Endothelial cell of umbilical vein (primary cell): ENCODE measurements around the gene EMC9. TPM values are rescaled to one million over a fixed set of nuclear protein-coding genes. Genes with fewer than 3 reads are reported as not detected.

Source experiments
- BruUV-seq: library from RNA; stranded (reverse); fragments of 400-500 nt; replicated peaks from 2 replicates; lab custom pipeline; 2021; lab: Mats Ljungman, UMichigan
- CTCF ChIA-PET: fragments of 300-600, 350-600 bp; sonication (Branson Sonifier 250); formaldehyde crosslinking; loops from one replicate; lab custom pipeline; 2021; ENCODE audit warnings: antibody characterized with exemption, inconsistent platforms; lab: Charles Lee
- POLR2A ChIA-PET: fragments of 300-600, 350-600 bp; sonication (Branson Sonifier 250); formaldehyde crosslinking; loops from one replicate; lab custom pipeline; 2021; ENCODE audit warnings: antibody characterized with exemption, inconsistent platforms; lab: Charles Lee
- DNase-seq: peaks from one replicate; pipeline ENCODE4 v3.0.0-alpha.2; 2011; ENCODE audit warnings: low read depth, low spot score
- FAIRE-seq: peaks from 2 replicates; lab custom pipeline; 2011; peaks lifted over from hg19 to GRCh38; lab: Jason Lieb, UNC
- H2AFZ ChIP-seq: 2 replicates; pipeline ENCODE4 v1.6.0; 2012; ENCODE audit warnings: low read depth, low read length, control low read depth, inconsistent platforms
- H3K27ac ChIP-seq: 2 replicates; pipeline ENCODE4 v1.5.1; 2011; ENCODE audit warnings: low read depth, mild to moderate bottlenecking, control low read depth, low read length, moderate library complexity; ENCODE audit not compliant: insufficient read depth
- H3K27me3 ChIP-seq, 2 experiments: 2 replicates each; pipeline versions ENCODE4 v1.6.0 to v1.6.1; 2011; ENCODE audit warnings: low read length in 2 of 2, mixed read lengths in 1 of 2; ENCODE audit not compliant: control insufficient read depth in 2 of 2, insufficient read depth in 2 of 2
- H3K36me3 ChIP-seq, 2 experiments: 2 replicates in 1 of 2; 3 replicates in 1 of 2; pipeline ENCODE4 v1.5.1; 2011; ENCODE audit warnings: low read length in 2 of 2, mild to moderate bottlenecking in 1 of 2, moderate library complexity in 1 of 2; ENCODE audit not compliant: control insufficient read depth in 2 of 2, insufficient read depth in 2 of 2; ENCODE audit errors: extremely low read depth in 1 of 2
- H3K4me1 ChIP-seq: 3 replicates; pipeline ENCODE4 v1.5.1; 2011; ENCODE audit warnings: mild to moderate bottlenecking, low read length; ENCODE audit not compliant: control insufficient read depth, insufficient read depth; ENCODE audit errors: extremely low read depth
- H3K4me2 ChIP-seq: 2 replicates; pipeline ENCODE4 v1.6.1; 2011; ENCODE audit warnings: low read length, control low read depth, mixed read lengths; ENCODE audit not compliant: insufficient read depth
- H3K4me3 ChIP-seq, 3 experiments: fragments of 200-600 bp in 1 of 3; sonication (generic), shearing (Covaris generic) in 1 of 3; replicated peaks in 1 of 3; 2 replicates each; pipeline ENCODE4 v1.5.1; 2011 to 2016; ENCODE audit warnings: control low read depth in 3 of 3, low read length in 3 of 3, mild to moderate bottlenecking in 2 of 3, inconsistent platforms in 1 of 3, low read depth in 1 of 3, moderate library complexity in 1 of 3; ENCODE audit not compliant: insufficient read depth in 1 of 3
- H3K79me2 ChIP-seq: 2 replicates; pipeline ENCODE4 v1.6.0; 2012; ENCODE audit warnings: low read length, inconsistent platforms; ENCODE audit not compliant: control insufficient read depth, insufficient read depth
- H3K9ac ChIP-seq: replicated peaks from 2 replicates; pipeline ENCODE3; 2011; ENCODE audit warnings: low read length, control low read depth; ENCODE audit not compliant: insufficient read depth; ENCODE audit errors: extremely low read depth
- H3K9me1 ChIP-seq: replicated peaks from 3 replicates; pipeline ENCODE4 v1.6.0; 2011; ENCODE audit warnings: mild to moderate bottlenecking, low read length; ENCODE audit not compliant: control insufficient read depth, insufficient read depth; ENCODE audit errors: extremely low read depth
- H3K9me3 ChIP-seq: replicated peaks from 2 replicates; pipeline ENCODE4 v1.5.1; 2012; ENCODE audit warnings: low read length, inconsistent platforms; ENCODE audit not compliant: control insufficient read depth, insufficient read depth
- H4K20me1 ChIP-seq: replicated peaks from 2 replicates; pipeline ENCODE3; 2011; ENCODE audit warnings: mild to moderate bottlenecking, low read length; ENCODE audit not compliant: control insufficient read depth, insufficient read depth; ENCODE audit errors: extremely low read depth
- CTCF ChIP-seq, 2 donors: IDR thresholded peaks; 1 replicate in 1 of 2; 2 replicates in 1 of 2; pipeline ENCODE4 v1.5.1; 2011; ENCODE audit warnings: low read length in 2 of 2, mild to moderate bottlenecking in 2 of 2, moderate library complexity in 2 of 2, control low read depth in 1 of 2, inconsistent platforms in 1 of 2, low read depth in 1 of 2; ENCODE audit not compliant: insufficient read depth in 1 of 2; ENCODE audit errors: extremely low read depth in 1 of 2
- EZH2 ChIP-seq: IDR thresholded peaks from 2 replicates; pipeline ENCODE4 v1.6.1; 2012; ENCODE audit warnings: borderline replicate concordance, low read depth, mild to moderate bottlenecking, moderate library complexity, low read length, inconsistent platforms; ENCODE audit not compliant: severe bottlenecking
- GATA2 ChIP-seq: IDR thresholded peaks from 2 replicates; pipeline ENCODE4 v1.7.0; 2011; ENCODE audit warnings: low read depth, mild to moderate bottlenecking, moderate library complexity, mixed read lengths, low read length; ENCODE audit not compliant: insufficient read length, insufficient read depth
- JUN ChIP-seq: IDR thresholded peaks from 2 replicates; pipeline ENCODE4 v1.6.1; 2011; ENCODE audit warnings: borderline replicate concordance, low read depth; ENCODE audit not compliant: insufficient read length, insufficient read depth
- MAX ChIP-seq: IDR thresholded peaks from 2 replicates; pipeline ENCODE4 v1.6.1; 2011; ENCODE audit not compliant: insufficient read depth, insufficient read length
- MYC ChIP-seq: IDR thresholded peaks from one replicate; pipeline ENCODE4 v1.6.1; 2011; ENCODE audit warnings: mild to moderate bottlenecking, low read depth, low read length
- POLR2A ChIP-seq: IDR thresholded peaks from 2 replicates; pipeline ENCODE4 v1.6.1; 2012; ENCODE audit warnings: low read depth, mild to moderate bottlenecking, control low read depth, low read length
- POLR2AphosphoS5 ChIP-seq: IDR thresholded peaks from 2 replicates; pipeline ENCODE4 v1.6.1; 2012; ENCODE audit warnings: low read depth, mild to moderate bottlenecking, control low read depth, low read length, moderate library complexity; ENCODE audit not compliant: insufficient read depth
- dilution Hi-C: fragments of 300-500 bp; cut with MboI; formaldehyde crosslinking; loops from one replicate; pipeline ENCODE4 v1.15.0; 2019; ENCODE audit warnings: low sequenced_read_pairs; ENCODE audit not compliant: extremely low pct_ligation_motif_present
- intact Hi-C: fragments of 100-400 bp; cut with micrococcal nuclease; formaldehyde crosslinking; loops from one replicate; pipeline ENCODE4 v1.10.0; 2022
- polyA plus RNA-seq, 4 experiments: library from polyadenylated mRNA; depleted of rRNA in 3 of 4; stranded (reverse) in 3 of 4; unstranded in 1 of 4; fragments of >200 nt; gene quantifications; 2 replicates each; pipeline versions ENCODE4 v1.2.1 to v1.2.3, GENCODE V29; 2011 to 2012; ENCODE audit warnings: missing spikeins in 1 of 4
- total RNA-seq: library from RNA; stranded (reverse); gene quantifications from 2 replicates; pipeline ENCODE4 v1.2.3, GENCODE V29; 2021

EMC9 gene
- total and polyA plus RNA-seq, 2 donors (not counting 3 experiments of a cell fraction or from before 2014, with no cell fraction given), result 21.8 to 31.8 TPM

GRCh38 chr14:24093207-24093900, 48.0 kb downstream of the EMC9 start:
- FAIRE-seq, result no peak
- no peak overlapping the region for H3K9ac ChIP-seq

More at GRCh38 chr14:24093207-24093900, 48.0 kb downstream of the EMC9 start:
- DNase-seq, result no peak
- TF ChIP-seq MAX (no peak), POLR2AphosphoS5 (no peak), JUN (no peak), GATA2 (no peak), CTCF (IDR thresholded peaks at IDR 0.05; ENCODE audit: extremely low read depth in 1 of 2, insufficient read depth in 1 of 2, low read depth in 1 of 2, low read length in 2 of 2) (no peak), MYC (no peak), POLR2A (no peak), EZH2 (no peak)
- Histone ChIP-seq H3K9me3 (no peaks in the 10 kb centered on the region), H3K79me2 (peaks cover 4% of the 10 kb centered on the region), H3K9me1 (no peaks in the 10 kb centered on the region), H3K27me3 (no peaks in the 10 kb centered on the region), H4K20me1 (no peaks in the 10 kb centered on the region), H2AFZ (peak overlapping the region; percentile 84), H3K4me1 (peaks cover 9% of the 10 kb centered on the region), H3K36me3 (no peaks in the 10 kb centered on the region), H3K4me3 (peak overlapping the region in 1 of 3 experiments; percentile 74), H3K27ac (no peak overlapping the region), H3K4me2 (no peak overlapping the region)
- dilution Hi-C loops, result no loop called here
- BruUV-seq, result no TSS peak
- intact Hi-C loops, result no loop called here
- ChIA-PET CTCF (interaction anchor here (0.8 to 9.6 kb wide), 8 partner anchors 11 to 214 kb away, joined by 3 to 319 read pairs (median 6); partner anchors contain the start of genes CIDEB, DCAF11 and NRL), POLR2A (interaction anchor here (0.7 to 3.1 kb wide), 3 partner anchors 10 to 21 kb away, joined by 3 to 11 read pairs (median 4); partner anchors contain the start of genes DCAF11 and NRL)
